K562 (cell line): ENCODE results near the gene PPP1R14B. TPM values are rescaled to one million over a fixed set of nuclear protein-coding genes. Genes with fewer than 3 reads are reported as not detected.

Source experiments
- BACH1 ChIP-seq: fragments of 200-800 bp; sonication (Bioruptor generic); IDR thresholded peaks from 2 replicates; pipeline ENCODE4 v1.6.1; 2016; ENCODE audit warnings: missing genetic modification characterization, missing compliant biosample characterization
- DPF2 ChIP-seq: fragments of 450-650 bp; IDR thresholded peaks from 2 replicates; pipeline ENCODE4 v1.6.1; 2016
- GATAD2B ChIP-seq: fragments of 450-650 bp; IDR thresholded peaks from 2 replicates; pipeline ENCODE4 v1.6.1; 2017; ENCODE audit warnings: mild to moderate bottlenecking, borderline replicate concordance
- HDAC3 ChIP-seq: fragments of 450-650 bp; IDR thresholded peaks from 2 replicates; pipeline ENCODE4 v1.6.1; 2018; ENCODE audit warnings: borderline replicate concordance, mild to moderate bottlenecking, moderate library complexity; ENCODE audit not compliant: partially characterized antibody
- RBBP5 ChIP-seq: fragments of 200-600 bp; sonication (generic); IDR thresholded peaks from 2 replicates; pipeline ENCODE4 v1.6.1; 2012; ENCODE audit warnings: borderline replicate concordance, mild to moderate bottlenecking, low read length, control low read depth, inconsistent platforms; ENCODE audit not compliant: insufficient read depth, poor library complexity, severe bottlenecking
- RREB1 ChIP-seq: fragments of 250-450 bp; sonication (Bioruptor Pico); IDR thresholded peaks from 2 replicates; pipeline ENCODE4 v1.4.0; 2020
- SAP30 ChIP-seq: fragments of 200-600 bp; sonication (generic); IDR thresholded peaks from 2 replicates; pipeline ENCODE4 v1.6.1; 2012; ENCODE audit warnings: borderline replicate concordance, low read depth, mild to moderate bottlenecking, moderate library complexity, low read length, control low read depth, inconsistent platforms; ENCODE audit not compliant: insufficient read depth, poor library complexity, severe bottlenecking
- SNIP1 ChIP-seq: fragments of 450-650 bp; IDR thresholded peaks from 2 replicates; pipeline ENCODE4 v1.7.1; 2017; ENCODE audit warnings: low read depth, mild to moderate bottlenecking
- SP2 ChIP-seq: IDR thresholded peaks from 2 replicates; pipeline ENCODE4 v1.6.1; 2011; ENCODE audit warnings: mild to moderate bottlenecking, low read depth, low read length, moderate library complexity; ENCODE audit not compliant: poor library complexity, severe bottlenecking; ENCODE audit errors: extremely low read depth
- SRSF1 ChIP-seq: fragments of 200-400 bp; formaldehyde crosslinking; IDR thresholded peaks from 2 replicates; pipeline ENCODE4 v1.6.1; 2017; ENCODE audit warnings: mild to moderate bottlenecking, low read depth, low read length, moderate library complexity
- VEZF1 ChIP-seq: fragments of 200-800 bp; sonication (Bioruptor generic); IDR thresholded peaks from 2 replicates; pipeline ENCODE4 v1.6.1; 2017; ENCODE audit warnings: missing genetic modification characterization, missing compliant biosample characterization
- XRCC3 ChIP-seq: fragments of 450-650 bp; IDR thresholded peaks from 2 replicates; pipeline ENCODE4 v1.6.1; 2017; ENCODE audit warnings: mild to moderate bottlenecking, moderate library complexity
- polyA plus RNA-seq, 8 experiments: library from polyadenylated mRNA; depleted of rRNA in 4 of 8; stranded (reverse) in 5 of 8; unstranded in 3 of 8; fragments of >200 nt; fragmentation: Nextera tagmentation in 2 of 8; fragmentation: Illumina TruSeq in 1 of 8; extraction: Ambion mirVana in 2 of 8; extraction: Trizol in 1 of 8; gene quantifications; 2 replicates each; pipeline versions ENCODE4 v1.2.1 to v1.2.3, GENCODE V29; 2011 to 2014; ENCODE audit warnings: inconsistent platforms in 1 of 8, missing spikeins in 1 of 8
- total RNA-seq, 7 experiments: library from RNA; depleted of rRNA in 6 of 7; stranded (reverse); fragments of >200 nt in 6 of 7; fragmentation: Illumina TruSeq in 2 of 7; extraction: Trizol in 2 of 7; gene quantifications; 2 replicates each; pipeline versions ENCODE4 v1.2.1 to v1.2.3, GENCODE V29; 2011 to 2021; ENCODE audit warnings: low replicate concordance in 1 of 7
- TF ChIP-seq, protein P1 (sequence below): fragments of 450-650 bp; IDR thresholded peaks from 2 replicates; pipeline ENCODE4 v1.7.1; 2018; ENCODE audit warnings: mild to moderate bottlenecking, low read depth; ENCODE audit not compliant: partially characterized antibody
- TF ChIP-seq, protein P2 (sequence below): fragments of 450-650 bp; formaldehyde crosslinking; IDR thresholded peaks from 2 replicates; pipeline ENCODE4 v1.4.0; 2020; ENCODE audit warnings: mild to moderate bottlenecking, moderate library complexity

Gene PPP1R14B
- total and polyA plus RNA-seq, 9 of the 15 experiments (the other 6 are each of a cell fraction or from before 2014, with no cell fraction given): 7.7 to 566 (median 212) TPM

GRCh38 chr11:64245797-64246620 lies 734 bp downstream of the PPP1R14B start (continued):
- TF ChIP-seq RREB1 (no peak), XRCC3 (no peak), HDAC3 (no peak), DPF2 (peak; percentile 73), VEZF1 (CRISPR knock-in tag) (peak; percentile 38; the same call in 1 of the 2 replicates), SNIP1 (no peak), RBBP5 (no peak), SP2 (no peak), BACH1 (tag) (no peak), GATAD2B (no peak), SAP30 (peak; percentile 59), SRSF1 (no peak)
- TF ChIP-seq, protein P1, sequence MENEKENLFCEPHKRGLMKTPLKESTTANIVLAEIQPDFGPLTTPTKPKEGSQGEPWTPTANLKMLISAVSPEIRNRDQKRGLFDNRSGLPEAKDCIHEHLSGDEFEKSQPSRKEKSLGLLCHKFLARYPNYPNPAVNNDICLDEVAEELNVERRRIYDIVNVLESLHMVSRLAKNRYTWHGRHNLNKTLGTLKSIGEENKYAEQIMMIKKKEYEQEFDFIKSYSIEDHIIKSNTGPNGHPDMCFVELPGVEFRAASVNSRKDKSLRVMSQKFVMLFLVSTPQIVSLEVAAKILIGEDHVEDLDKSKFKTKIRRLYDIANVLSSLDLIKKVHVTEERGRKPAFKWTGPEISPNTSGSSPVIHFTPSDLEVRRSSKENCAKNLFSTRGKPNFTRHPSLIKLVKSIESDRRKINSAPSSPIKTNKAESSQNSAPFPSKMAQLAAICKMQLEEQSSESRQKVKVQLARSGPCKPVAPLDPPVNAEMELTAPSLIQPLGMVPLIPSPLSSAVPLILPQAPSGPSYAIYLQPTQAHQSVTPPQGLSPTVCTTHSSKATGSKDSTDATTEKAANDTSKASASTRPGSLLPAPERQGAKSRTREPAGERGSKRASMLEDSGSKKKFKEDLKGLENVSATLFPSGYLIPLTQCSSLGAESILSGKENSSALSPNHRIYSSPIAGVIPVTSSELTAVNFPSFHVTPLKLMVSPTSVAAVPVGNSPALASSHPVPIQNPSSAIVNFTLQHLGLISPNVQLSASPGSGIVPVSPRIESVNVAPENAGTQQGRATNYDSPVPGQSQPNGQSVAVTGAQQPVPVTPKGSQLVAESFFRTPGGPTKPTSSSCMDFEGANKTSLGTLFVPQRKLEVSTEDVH: peak; percentile 12
- TF ChIP-seq, protein P2, sequence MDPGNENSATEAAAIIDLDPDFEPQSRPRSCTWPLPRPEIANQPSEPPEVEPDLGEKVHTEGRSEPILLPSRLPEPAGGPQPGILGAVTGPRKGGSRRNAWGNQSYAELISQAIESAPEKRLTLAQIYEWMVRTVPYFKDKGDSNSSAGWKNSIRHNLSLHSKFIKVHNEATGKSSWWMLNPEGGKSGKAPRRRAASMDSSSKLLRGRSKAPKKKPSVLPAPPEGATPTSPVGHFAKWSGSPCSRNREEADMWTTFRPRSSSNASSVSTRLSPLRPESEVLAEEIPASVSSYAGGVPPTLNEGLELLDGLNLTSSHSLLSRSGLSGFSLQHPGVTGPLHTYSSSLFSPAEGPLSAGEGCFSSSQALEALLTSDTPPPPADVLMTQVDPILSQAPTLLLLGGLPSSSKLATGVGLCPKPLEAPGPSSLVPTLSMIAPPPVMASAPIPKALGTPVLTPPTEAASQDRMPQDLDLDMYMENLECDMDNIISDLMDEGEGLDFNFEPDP: no peak
